G401 (cell line): ENCODE measurements around the gene PCK2. TPM values are rescaled to one million over a fixed set of nuclear protein-coding genes. Genes with fewer than 3 reads are reported as not detected.

ENCODE experiments used
- DNase-seq: peaks from one replicate; pipeline ENCODE4 v3.0.0-alpha.2; 2015; ENCODE audit warnings: low spot score
- in situ Hi-C: cut with HindIII; loops from 2 replicates; pipeline ENCODE4 v1.10.0; 2016; ENCODE audit warnings: low sequenced_read_pairs, mixed read lengths
- total RNA-seq: library from RNA; depleted of rRNA; stranded (reverse); fragments of >200 nt; shearing (Covaris generic); gene quantifications from 2 replicates; pipeline ENCODE4 v1.2.3, GENCODE V29; 2014

Gene PCK2
- total RNA-seq, 1 experiment from 2014 or later: 64.7 TPM

DNA sequence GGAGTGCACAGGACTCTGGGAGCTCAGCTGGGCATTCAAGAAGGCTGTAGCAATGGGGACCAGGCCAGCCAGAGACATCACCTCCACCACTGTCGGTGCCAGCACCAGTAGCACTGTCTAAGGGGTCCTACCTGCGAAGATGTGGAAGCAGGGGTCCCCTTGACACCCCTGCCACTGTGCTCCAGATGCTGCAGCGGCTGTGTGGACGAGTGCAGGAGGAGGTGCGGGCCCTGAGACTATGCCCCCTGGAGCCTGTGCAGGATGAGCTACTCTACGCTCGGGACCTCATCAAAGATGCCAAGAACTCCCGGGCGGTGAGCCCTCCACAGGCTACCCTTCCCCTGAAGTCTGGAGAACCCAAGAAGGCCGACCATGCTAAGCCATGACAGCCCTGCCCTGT lies 33.7 kb upstream of the PCK2 start:
- DNase-seq: no peak
- in situ Hi-C loops: no loop called here

DNA sequence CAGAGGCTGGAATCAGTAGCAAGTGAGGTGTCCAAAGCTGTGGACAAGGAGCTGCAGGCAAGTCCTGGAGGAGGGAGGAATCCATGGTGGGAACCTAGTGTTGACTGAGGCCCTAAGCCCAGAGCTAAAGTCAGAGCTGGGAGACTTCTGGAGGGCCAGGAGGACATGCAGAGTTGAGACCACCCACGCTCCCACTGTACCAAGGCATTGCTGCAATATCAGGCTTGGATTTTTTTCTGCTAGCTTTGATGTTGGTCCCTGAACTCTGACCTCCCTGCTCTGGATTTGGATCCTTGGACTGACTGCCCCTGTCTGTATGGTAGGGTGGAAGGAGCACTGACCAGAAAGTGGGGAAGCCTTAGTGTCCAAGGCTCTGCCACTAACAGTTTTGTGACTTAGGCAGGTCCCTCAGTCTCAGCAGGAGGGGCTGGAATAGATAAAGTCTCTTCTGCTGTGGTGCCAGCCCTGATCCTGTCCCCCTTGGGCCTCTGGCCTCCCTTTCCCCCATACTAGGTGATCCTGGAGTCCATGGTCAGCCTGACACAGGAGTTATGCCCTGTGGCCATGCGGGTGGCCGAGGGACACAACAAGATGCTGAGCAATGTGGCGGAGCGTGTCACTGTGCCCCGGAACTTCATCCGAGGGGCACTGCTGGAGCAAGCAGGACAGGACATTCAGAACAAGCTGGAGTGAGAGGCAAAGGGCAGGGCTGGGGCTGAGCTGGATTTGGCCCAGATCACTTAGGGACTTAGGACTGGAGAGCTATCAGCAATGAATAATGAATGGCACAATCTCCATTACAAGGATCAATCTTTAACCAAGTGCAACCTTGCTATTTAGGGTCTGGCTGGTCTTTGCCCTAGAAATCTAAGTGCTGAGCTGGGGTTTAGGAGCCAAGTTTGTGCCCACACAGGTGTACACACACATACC lies 32.9 kb upstream of the PCK2 start:
- DNase-seq: no peak
- in situ Hi-C loops: no loop called here

- in situ Hi-C loops: no loop called here
- DNase-seq: no peak
Observed at GRCh38 chr14:24062216-24062980, 31.7 kb upstream of the PCK2 start.

DNA sequence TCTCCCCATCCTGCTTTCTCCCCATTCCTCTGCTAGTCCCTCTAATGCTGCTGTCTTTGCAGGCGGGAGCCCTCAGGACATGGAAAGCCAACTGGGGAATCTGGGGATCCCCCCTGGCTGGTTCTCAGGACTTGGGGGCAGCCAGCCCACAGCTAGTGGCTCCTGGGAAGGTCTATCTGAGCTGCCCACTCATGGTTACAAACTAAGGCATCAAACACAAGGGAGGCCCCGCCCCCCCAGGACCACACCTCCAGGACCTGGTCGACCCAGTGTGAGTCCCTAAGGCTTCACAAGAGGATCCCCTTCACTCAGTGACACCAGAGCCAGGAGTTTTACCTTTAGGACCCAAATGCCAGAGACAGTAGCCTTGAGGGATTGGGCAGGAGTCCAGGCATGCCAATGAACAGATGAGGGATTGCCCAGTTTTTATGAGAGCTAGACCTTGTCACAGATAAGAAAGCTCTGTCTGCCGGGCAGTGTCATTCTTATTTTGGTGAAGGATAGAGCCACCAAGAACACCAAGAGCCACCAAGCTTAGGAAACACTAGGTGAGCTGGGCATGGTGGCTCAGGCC lies 30.8 kb upstream of the PCK2 start:
- DNase-seq: no peak
- in situ Hi-C loops: no loop called here

DNA sequence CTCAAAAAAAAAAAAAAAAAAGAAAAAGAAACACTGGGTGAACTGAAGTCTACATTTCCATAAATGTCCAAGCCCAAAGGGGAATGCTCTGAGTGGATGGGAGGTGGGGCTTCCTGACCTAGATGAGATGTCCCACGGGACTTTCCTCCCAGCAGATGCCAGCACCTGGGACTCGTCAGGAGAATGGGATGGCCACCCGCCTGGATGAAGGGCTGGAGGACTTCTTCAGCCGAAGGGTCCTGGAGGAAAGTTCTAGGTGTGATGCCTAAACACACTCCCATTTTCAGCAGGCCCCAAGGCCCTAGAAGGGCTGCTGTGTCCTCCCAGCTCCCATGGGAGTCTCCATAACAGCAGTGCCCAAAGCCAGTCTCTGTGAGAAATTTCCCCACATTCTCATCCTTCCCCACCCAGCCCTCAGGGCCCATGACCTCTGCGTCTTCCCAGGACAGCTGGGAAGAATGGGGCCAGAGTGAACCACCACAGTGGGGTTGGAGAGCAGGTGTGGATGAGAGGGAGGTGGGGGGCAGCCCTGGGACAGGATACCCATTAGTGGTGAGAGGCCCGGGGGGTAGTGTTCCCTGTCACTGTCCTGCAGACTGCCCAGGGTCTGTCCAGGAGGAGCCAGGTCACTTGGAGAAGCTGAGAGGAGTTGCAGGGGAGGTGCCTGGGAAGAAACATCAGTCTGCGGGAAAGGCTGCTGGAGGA lies 29.9 kb upstream of the PCK2 start:
- no peak for DNase-seq
- in situ Hi-C loops: no loop called here

- in situ Hi-C loops: no loop called here
- DNase-seq: no peak
Observed at GRCh38 chr14:24064856-24065255, 29.3 kb upstream of the PCK2 start.

DNA sequence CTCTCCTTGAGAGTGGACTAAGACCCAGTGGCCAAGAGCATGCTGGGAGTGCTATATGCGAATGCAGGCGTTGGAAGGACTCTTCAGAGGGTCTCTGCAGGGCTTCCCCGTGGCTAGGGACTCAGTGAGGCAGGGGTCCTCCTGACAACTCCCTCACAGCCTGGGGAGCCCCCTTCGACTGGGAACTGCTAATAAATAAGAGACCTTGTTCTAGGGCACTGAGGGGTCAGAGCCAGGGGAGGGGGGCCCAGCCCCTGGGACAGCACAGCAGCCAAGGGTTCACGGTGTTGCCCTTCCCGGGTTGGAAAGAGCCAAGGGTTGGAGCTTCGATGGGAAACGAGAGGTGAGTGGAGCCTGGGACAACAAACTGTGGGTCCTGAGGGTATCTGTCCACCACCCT lies 28.7 kb upstream of the PCK2 start:
- in situ Hi-C loops: no loop called here
- DNase-seq: no peak

- DNase-seq: no peak
Observed at GRCh38 chr14:24066496-24067132, 27.5 kb upstream of the PCK2 start.

GRCh38 chr14:24067133-24068082 lies 26.7 kb upstream of the PCK2 start:
- DNase-seq: no peak
- in situ Hi-C loops: no loop called here

More at GRCh38 chr14:24066496-24067132, 27.5 kb upstream of the PCK2 start:
- in situ Hi-C loops: no loop called here

GRCh38 chr14:24068711-24069410 lies 25.2 kb upstream of the PCK2 start:
- in situ Hi-C loops: no loop called here

GRCh38 chr14:24069411-24069735 lies 24.7 kb upstream of the PCK2 start:
- no peak for DNase-seq
- in situ Hi-C loops: no loop called here

More at GRCh38 chr14:24068711-24069410, 25.2 kb upstream of the PCK2 start:
- DNase-seq: no peak

DNA sequence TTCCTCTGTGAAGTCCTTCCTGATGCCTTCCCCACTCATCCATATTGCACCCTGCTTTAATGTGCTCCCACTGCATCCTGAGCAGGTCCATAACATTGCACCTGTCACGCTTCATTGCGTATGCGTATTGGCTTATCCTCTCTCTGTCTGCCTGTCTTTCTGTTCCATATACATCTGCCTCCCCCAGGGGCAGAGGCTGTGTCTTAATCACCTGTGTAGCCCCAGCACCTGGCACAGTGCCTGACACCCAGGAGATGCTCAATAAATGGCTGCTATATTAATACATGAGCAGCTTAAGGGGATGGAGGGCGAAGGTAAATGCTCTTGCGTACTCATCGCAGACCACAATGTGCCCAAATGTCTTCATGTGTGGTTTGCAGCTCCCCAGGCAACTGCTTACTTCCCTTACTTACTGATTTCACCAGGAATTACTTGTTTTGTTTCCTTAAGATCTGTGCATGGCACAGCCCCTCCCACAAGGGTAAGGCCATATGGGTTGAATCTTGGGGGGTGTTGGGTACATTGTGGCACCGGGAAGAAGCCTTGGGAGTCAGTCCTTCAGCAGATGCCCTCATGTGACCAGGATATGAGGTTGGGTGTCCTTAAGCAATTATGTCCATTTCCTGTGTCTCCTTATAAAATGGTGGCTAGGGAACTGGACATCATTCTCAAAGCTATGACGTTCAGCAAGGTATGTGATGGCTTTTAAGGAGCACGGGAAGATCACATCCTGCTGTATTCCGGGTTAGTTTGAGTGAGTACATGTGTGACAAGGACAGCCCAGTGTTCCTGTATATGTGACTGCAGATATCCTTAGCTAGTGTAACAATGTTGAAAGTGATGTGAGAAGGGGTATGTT lies 23.6 kb upstream of the PCK2 start:
- DNase-seq: peak; percentile 70
- in situ Hi-C loops: no loop called here

DNA sequence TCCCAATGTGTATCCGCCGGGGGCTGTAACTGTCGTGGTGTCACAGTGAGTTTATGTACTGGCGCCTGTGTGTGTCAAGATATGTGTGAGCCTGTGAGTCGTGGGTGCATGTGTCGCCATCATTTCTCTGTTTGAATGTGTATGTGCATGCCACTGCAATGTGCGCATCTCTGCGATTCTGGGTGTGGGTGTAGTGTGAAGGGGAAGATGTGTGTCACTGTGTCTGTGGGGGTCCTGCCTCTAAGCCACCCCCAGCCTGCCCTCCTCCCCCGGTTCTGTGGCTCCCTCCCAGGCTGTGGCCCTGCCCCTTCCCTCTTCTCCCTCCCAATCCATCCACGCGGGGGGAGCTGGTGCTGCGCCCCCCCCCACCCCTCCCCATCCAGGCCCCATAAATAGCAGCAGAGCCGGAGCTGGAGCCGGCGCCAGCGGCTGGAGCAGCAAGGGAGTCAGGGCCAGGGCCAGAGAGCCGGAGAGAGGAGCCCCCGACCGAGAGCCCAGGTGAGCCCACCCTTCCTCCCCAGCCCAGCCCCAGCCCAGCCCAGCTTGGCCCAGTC lies 22.9 kb upstream of the PCK2 start, which contains the start of gene CPNE6:
TSS of gene CPNE6 (plus strand) at position 419 of the 554 bp plus-strand sequence. CDS start 1,375 bp downstream, outside the sequence.
- in situ Hi-C loops: no loop called here
- peak; percentile 88 for DNase-seq

- peak; percentile 60 for DNase-seq
- in situ Hi-C loops: no loop called here
Observed at GRCh38 chr14:24071836-24072430, 22.2 kb upstream of the PCK2 start.

GRCh38 chr14:24072436-24072835 lies 21.7 kb upstream of the PCK2 start:
- in situ Hi-C loops: no loop called here
- peak; percentile 59 for DNase-seq
